ENCODE measurements around the gene CNNM2.
"Not testable (repeated sequence)": the region's sequence is repeated elsewhere in the genome, so short reads cannot be mapped to it uniquely, and the experiment has no call there.

GRCh38 chr10:103000050-103000449, 82.0 kb downstream of the CNNM2 start:
- TF ChIP-seq CTCF (conservative IDR thresholded peaks at IDR 0.05; ENCODE audit: low read length); EZH2phosphoT487 (IDR thresholded peaks at IDR 0.05; ENCODE audit: borderline replicate concordance): not testable (repeated sequence)
